Urinary bladder (tissue), 4 donors: ENCODE results near the gene IGFBP2. TPM values are rescaled to one million over a fixed set of nuclear protein-coding genes. Genes with fewer than 3 reads are reported as not detected.

Experiments
- DNase-seq: peaks from one replicate; pipeline ENCODE4 v3.0.0-alpha.2; 2015; ENCODE audit errors: extremely low spot score
- H3K27ac ChIP-seq: one replicate; pipeline ENCODE4 v1.5.1; 2013; ENCODE audit warnings: low read depth, mild to moderate bottlenecking, moderate library complexity
- H3K36me3 ChIP-seq: one replicate; pipeline ENCODE4 v1.6.1; 2013; ENCODE audit warnings: mild to moderate bottlenecking, moderate library complexity; ENCODE audit not compliant: insufficient read depth
- H3K4me1 ChIP-seq: one replicate; pipeline ENCODE4 v1.6.1; 2013; ENCODE audit warnings: mild to moderate bottlenecking, moderate library complexity; ENCODE audit not compliant: insufficient read depth
- H3K4me3 ChIP-seq: one replicate; pipeline ENCODE4 v1.5.1; 2013; ENCODE audit warnings: low read depth, low read length
- WGBS: extraction: QIAGEN DNeasy Blood & Tissue Kit; methylation state at CpG from one replicate; pipeline ENCODE4 v1.1.7; 2013; 5-methylcytosine and 5-hydroxymethylcytosine counted together
- polyA plus RNA-seq: library from polyadenylated mRNA; stranded (reverse); fragments of 200-250 nt; gene quantifications from one replicate; pipeline ENCODE4 v1.2.3, GENCODE V29; 2013
- total RNA-seq: library from RNA; depleted of rRNA; stranded (reverse); fragments of >200 nt; gene quantifications from one replicate; pipeline ENCODE4 v1.2.3, GENCODE V29; 2014
- donor health status: healthy with polysubstance abuse.
- donor health status: healthy.

IGFBP2 gene
- total and polyA plus RNA-seq, 2 donors: 136 to 162 TPM

DNA sequence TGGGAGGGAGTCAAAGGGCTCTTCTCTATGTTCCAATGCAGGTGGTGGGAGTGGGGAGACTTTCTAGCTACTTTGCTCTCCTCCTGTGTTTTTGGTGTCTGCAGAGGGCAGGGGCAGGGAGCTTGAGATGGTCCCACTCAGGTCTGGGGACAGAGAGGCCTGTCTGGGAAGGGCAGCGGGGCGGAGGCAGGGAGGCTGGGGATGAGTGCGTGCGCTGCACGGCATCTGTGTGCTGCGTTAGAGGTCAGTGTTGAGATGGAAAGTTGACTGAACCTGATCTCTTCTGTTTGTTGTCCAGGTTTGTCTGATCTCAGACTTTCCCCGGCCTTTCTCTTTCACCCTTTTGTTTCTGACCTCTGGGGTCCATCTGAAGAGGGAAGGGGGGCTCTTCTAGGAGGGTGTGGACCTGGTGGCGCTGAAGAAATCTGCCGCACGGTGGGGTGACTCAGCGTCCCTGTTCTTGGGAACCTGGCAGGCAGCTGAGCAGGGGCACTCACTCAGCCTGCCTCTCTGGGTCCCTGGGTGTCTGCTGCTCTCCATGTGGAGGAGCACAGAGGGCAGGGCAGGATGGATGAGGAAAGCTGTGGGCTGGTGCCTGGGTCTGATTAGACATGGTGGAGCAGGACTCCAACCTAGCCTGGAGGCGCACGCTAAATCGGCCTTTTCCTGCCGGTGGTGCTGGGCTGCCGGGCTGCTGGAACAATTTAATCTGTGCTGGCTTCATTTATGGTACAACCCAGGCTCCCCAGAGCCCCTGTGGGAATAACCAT lies 24.1 kb downstream of the IGFBP2 start:
- H3K4me3 ChIP-seq: no peak overlapping the region

DNA sequence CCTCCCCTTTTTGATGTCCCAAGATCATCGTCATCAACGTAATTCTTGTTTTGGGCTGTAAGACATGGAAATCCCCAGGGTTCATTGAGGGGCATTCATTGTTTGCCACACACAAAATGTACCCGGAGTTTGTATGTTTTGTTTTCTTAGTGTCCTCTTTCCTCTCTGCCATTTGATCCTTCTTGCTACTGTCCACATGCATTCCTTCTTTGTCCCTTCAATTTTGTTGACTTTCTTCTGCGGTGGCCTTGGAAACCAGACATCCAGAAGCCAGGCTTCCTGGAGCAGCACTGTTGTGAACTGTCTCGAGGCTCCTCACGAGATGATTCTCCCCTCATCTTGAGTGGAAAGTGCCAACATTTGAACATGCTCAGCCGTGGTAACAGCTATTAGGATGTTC lies 24.8 kb downstream of the IGFBP2 start:
- no peaks in the 10 kb centered on the region for H3K4me1 ChIP-seq
- WGBS: 81% methylated on average over 7 of the region's 7 CpGs
- DNase-seq: no peak
- H3K36me3 ChIP-seq: no peaks in the 10 kb centered on the region
- H3K27ac ChIP-seq: no peak overlapping the region
- H3K4me3 ChIP-seq: no peak overlapping the region

More for the DNA sequence above, 24.1 kb downstream of the IGFBP2 start:
- WGBS: 90% methylated on average over 16 of the region's 16 CpGs
- Histone ChIP-seq H3K27ac (no peak overlapping the region), H3K36me3 (no peaks in the 10 kb centered on the region), H3K4me1 (no peaks in the 10 kb centered on the region)
- DNase-seq: no peak

DNA sequence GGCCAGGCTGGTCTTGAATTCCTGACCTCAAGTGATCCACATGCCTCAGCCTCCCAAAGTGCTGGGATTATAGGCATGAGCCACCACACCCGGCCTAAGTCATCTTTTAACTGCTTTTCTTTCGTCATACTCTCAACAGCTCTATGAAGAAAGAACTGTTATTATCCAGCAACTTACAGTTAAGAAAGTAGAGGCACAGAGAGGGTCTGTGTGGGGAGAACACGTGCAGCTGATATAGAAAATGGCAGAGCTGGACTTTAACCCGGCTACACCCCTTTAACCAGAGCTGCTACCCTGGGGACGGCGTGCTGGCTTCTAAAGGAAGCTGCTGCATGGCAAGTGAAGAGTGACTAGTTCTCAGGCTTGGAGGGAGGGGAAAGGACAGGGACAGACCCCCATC lies 25.5 kb downstream of the IGFBP2 start:
- WGBS: 76% methylated on average over 6 of the region's 6 CpGs
- no peak overlapping the region for H3K27ac ChIP-seq

DNA sequence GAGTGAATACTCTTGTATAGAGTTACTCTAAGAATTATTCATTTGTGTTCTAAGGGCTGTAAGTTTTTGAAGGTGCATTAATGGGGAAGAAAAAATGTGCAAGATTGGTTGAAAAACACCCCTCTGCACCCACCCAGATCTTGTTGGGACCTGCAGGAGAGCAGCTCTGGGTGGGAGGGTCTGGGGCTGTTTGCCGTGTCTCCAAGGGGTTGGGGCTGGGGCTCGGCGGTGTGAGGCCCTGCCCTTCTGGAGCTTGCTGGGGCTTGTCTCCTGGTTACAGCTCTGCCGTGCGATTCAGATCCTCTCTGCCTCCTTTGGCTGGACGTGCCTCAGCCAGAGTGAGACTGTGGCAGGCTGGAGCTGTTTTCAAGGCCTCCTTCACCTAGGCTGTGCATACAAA lies 26.1 kb downstream of the IGFBP2 start:
- no peak overlapping the region for H3K27ac ChIP-seq
- 78% methylated on average over 6 of the region's 6 CpGs for WGBS
- DNase-seq: peak; percentile 62
- H3K36me3 ChIP-seq: no peaks in the 10 kb centered on the region
- no peak overlapping the region for H3K4me3 ChIP-seq
- H3K4me1 ChIP-seq: no peaks in the 10 kb centered on the region

More for the DNA sequence above, 25.5 kb downstream of the IGFBP2 start:
- no peaks in the 10 kb centered on the region for H3K4me1 ChIP-seq
- H3K36me3 ChIP-seq: no peaks in the 10 kb centered on the region
- no peak for DNase-seq
- H3K4me3 ChIP-seq: no peak overlapping the region

DNA sequence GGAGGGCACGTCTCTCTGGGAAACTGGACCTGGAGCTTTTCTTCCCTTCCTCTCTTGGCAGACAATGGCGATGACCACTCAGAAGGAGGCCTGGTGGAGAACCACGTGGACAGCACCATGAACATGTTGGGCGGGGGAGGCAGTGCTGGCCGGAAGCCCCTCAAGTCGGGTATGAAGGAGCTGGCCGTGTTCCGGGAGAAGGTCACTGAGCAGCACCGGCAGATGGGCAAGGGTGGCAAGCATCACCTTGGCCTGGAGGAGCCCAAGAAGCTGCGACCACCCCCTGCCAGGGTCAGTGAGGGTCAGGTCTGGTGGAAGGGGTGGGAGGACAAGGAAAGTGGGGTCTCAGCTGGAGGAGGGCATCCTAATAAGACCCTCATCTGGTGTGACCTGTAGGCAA lies 27.3 kb downstream of the IGFBP2 start:
- 94% methylated on average over 10 of the region's 10 CpGs for WGBS
- DNase-seq: no peak
- Histone ChIP-seq H3K4me3 (no peak overlapping the region), H3K27ac (no peak overlapping the region), H3K4me1 (no peaks in the 10 kb centered on the region), H3K36me3 (no peaks in the 10 kb centered on the region)

DNA sequence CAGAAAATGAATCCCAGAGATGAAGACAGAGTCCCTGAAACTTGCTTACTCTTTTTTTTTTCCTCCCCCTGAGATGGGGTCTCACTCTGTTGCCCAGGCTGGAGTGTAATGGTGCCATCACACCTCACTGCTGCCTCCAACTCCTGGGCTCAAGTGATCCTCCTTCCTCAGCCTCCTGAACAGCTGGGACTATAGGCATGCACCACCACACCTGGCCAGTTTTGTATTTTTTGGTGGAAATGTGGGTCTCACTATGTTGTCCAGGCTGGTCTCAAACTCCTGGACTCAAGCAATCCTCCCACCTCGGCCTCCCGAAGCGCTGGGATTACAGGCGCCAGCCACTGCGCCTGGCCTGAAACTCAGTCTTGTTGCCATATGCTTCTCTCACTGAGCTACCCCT lies 27.8 kb downstream of the IGFBP2 start:
- Histone ChIP-seq H3K4me1 (no peaks in the 10 kb centered on the region), H3K4me3 (no peak overlapping the region), H3K36me3 (no peaks in the 10 kb centered on the region), H3K27ac (no peak overlapping the region)
- DNase-seq: no peak
- 100% methylated on average over 5 of the region's 5 CpGs for WGBS

DNA sequence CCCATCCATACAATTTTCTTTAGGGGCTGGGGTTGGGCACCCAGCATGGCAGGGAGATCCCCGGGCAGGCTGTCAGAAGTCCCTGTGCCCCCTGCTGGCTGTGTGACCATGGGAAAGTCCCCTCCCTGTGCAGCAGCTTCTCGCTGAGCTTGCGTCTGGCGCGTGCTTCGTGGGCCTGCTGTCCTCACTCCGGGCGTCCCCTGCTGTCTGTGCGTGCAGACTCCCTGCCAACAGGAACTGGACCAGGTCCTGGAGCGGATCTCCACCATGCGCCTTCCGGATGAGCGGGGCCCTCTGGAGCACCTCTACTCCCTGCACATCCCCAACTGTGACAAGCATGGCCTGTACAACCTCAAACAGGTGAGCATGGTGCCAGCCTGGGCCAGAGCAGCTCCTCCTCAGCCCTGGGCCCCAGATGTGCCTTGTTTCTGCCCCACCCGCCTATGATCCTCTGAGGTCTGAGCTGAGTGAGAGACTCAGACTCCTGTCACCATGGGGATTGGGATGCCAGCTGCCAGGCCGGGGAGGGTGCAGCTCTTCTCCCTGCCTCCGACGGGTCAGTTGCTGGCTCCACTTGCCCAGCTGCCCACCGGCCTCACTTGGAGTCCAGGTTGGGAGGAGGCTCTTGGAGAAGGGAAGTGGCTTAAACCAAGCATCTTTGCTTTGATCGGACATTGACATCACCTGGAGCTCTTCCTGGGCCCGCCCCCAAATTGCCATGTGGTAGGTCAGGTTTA lies 28.6 kb downstream of the IGFBP2 start:
- no peaks in the 10 kb centered on the region for H3K4me1 ChIP-seq

DNA sequence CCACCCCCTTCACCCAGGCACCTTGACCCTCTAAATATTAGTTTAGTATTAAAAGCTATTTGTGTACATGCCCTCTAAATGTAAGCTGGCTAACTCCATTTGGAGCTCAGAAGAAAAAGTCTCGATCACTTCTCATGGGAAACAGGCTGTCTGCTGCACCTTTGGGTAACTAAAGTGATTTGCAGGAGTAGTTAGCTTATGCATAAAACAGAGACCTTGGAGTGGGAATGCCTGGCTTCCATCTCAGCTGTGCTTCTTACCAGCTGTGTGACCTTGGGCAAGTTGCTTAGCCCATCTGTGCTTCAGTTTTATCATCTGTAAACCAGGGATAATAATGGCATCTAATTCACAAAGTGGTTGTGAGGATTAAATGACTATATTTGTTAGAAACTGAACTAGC lies 29.9 kb downstream of the IGFBP2 start:
- Histone ChIP-seq H3K36me3 (no peaks in the 10 kb centered on the region), H3K4me1 (no peaks in the 10 kb centered on the region), H3K4me3 (no peak overlapping the region), H3K27ac (no peak overlapping the region)
- WGBS: 98% methylated on average over 1 of the region's 1 CpG
- no peak for DNase-seq

More for the DNA sequence above, 28.6 kb downstream of the IGFBP2 start:
- Histone ChIP-seq H3K36me3 (no peaks in the 10 kb centered on the region), H3K27ac (no peak overlapping the region), H3K4me3 (no peak overlapping the region)
- WGBS: 82% methylated on average over 20 of the region's 20 CpGs
- no peak for DNase-seq

DNA sequence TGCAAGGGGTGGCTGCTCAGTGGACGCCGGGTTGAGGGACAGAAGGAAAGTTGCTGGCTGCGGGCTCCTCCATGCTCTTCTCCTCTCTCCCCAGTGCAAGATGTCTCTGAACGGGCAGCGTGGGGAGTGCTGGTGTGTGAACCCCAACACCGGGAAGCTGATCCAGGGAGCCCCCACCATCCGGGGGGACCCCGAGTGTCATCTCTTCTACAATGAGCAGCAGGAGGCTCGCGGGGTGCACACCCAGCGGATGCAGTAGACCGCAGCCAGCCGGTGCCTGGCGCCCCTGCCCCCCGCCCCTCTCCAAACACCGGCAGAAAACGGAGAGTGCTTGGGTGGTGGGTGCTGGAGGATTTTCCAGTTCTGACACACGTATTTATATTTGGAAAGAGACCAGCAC lies 30.6 kb downstream of the IGFBP2 start:
- Histone ChIP-seq H3K4me3 (no peak overlapping the region), H3K27ac (no peak overlapping the region), H3K4me1 (no peaks in the 10 kb centered on the region), H3K36me3 (no peaks in the 10 kb centered on the region)
- DNase-seq: no peak
- 91% methylated on average over 18 of the region's 18 CpGs for WGBS

DNA sequence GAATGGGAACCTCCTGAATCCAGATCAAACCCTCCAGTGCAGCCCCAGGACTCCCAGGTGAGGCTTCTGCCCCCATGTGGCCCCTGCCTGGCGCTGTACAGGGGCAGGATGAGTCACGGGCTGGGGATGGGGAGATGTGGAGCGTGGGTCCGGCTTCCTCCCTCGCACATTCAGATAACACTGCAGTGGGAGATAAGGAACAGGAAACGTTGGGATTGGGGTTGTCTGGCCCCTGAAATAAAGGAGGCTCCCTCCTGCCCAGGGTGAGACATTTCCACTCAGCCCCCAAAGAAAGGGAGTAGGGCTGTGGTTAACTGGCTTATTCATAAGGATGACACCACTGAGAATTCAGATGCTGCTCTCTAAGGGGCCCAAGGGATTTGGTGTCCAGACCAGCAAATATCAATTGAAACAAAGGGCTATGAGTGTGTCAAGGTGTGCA lies 31.4 kb downstream of the IGFBP2 start:
- Histone ChIP-seq H3K4me3 (no peak overlapping the region), H3K36me3 (no peaks in the 10 kb centered on the region), H3K4me1 (no peaks in the 10 kb centered on the region), H3K27ac (no peak overlapping the region)
- DNase-seq: no peak
- WGBS: 63% methylated on average over 6 of the region's 6 CpGs

DNA sequence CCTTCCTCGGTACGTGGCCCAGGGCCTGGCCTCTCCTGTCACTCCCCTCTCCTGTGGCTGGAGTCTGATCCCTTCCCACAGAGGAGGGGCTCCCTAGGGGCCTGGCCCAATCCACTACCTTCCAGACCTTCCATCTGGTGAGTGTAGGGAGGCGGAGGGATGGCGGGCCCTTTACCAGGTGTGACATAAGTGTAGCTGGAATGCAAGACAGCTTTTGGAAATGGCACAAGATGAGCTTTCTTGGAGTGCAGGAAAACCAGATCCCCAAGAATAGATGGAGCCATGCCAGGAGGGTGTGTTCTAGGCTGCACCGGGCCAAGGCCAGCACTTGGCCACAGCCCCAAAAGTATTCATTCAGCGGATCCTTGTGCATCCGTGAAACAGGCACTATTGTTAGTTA lies 32.0 kb downstream of the IGFBP2 start:
- Histone ChIP-seq H3K4me3 (no peak overlapping the region), H3K27ac (no peak overlapping the region), H3K4me1 (no peaks in the 10 kb centered on the region), H3K36me3 (no peaks in the 10 kb centered on the region)
- DNase-seq: no peak
- 36% methylated on average over 7 of the region's 7 CpGs for WGBS

DNA sequence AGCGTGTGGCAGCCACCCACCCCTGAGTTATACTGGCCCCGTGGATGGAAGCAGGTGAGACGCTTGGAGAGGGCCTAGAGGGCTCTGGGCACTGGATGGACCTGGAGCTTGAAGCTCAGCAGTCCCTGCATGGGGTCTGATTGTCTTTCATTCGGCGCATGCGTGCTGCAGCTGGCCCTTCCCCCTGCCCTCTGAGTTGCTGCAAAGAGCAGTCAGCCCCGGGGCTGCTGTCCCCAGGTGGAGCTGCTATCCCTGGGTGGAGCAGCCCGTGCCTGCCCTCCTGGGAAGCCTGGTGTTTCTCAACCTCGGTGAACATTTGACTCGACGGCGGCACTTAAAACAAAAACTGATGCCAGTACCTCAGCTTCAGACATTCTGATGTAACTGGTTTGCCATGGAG lies 32.5 kb downstream of the IGFBP2 start:
- H3K27ac ChIP-seq: no peak overlapping the region
- 38% methylated on average over 12 of the region's 12 CpGs for WGBS
- no peak for DNase-seq
- H3K4me1 ChIP-seq: no peaks in the 10 kb centered on the region
- no peaks in the 10 kb centered on the region for H3K36me3 ChIP-seq
- H3K4me3 ChIP-seq: no peak overlapping the region

DNA sequence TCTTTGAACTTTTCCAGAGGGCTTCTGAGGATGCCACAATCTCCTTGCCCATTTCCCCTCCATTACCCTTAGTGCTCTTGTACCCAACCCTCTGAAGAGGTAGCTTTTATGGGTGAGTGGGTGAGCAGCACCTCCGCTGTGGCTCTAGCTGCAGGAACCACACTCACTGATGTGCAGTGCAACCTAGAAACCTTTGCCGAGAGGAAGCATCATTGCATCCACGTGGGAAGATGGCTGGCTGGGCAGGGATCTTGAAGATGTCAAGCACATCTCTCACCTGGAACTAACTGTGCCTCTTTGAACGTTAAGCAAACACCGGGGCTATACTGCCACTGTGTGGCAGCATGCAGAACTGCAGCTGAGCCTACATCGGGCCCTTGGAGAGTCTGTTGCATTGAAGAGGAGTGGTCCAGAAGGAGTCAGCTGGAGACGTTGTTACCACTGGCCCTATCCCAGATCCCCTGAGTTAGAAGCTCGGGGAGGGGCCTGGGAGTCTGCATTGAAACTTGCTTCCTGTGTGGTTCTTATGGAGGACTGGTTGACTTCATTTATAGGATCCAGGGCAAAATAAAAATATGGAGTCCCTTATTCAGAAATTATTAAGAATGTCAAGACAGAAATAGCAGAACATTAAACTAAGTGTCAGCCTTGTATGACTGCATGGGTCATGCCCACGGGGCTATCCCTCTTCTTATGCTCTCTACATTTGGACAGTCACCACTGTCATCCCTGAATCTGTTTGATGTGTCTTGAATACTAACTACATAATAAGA lies 33.4 kb downstream of the IGFBP2 start:
- 16% methylated on average over 9 of the region's 9 CpGs for WGBS
- Histone ChIP-seq H3K36me3 (no peaks in the 10 kb centered on the region), H3K4me1 (no peaks in the 10 kb centered on the region), H3K4me3 (no peak overlapping the region), H3K27ac (no peak overlapping the region)
- DNase-seq: no peak
